K562 (cell line): ENCODE measurements around the gene CAPRIN2. TPM values are rescaled to one million over a fixed set of nuclear protein-coding genes. Genes with fewer than 3 reads are reported as not detected.
A peak's percentile ranks its signal among the peaks of the same experiment; 100 is the strongest.

ENCODE experiments used
- ARID3A ChIP-seq: IDR thresholded peaks from 2 replicates; pipeline ENCODE4 v1.6.1; 2012; ENCODE audit warnings: low read depth, low read length, improper control_type of control experiment, borderline replicate concordance
- ARID3B ChIP-seq: fragments of 250-450 bp; sonication (Bioruptor Pico); IDR thresholded peaks from 2 replicates; pipeline ENCODE4 v1.4.0; 2020; ENCODE audit warnings: borderline replicate concordance
- BCOR ChIP-seq: fragments of 450-650 bp; IDR thresholded peaks from 2 replicates; pipeline ENCODE4 v1.6.1; 2016
- GATA2 ChIP-seq: sonication (generic); formaldehyde crosslinking; IDR thresholded peaks from 2 replicates; pipeline ENCODE4 v1.4.0; 2020; ENCODE audit warnings: mild to moderate bottlenecking, missing genetic modification reagents
- HDAC3 ChIP-seq: fragments of 450-650 bp; IDR thresholded peaks from 2 replicates; pipeline ENCODE4 v1.6.1; 2018; ENCODE audit warnings: borderline replicate concordance, mild to moderate bottlenecking, moderate library complexity; ENCODE audit not compliant: partially characterized antibody
- HIVEP1 ChIP-seq: fragments of 250-450 bp; sonication (Bioruptor Pico); IDR thresholded peaks from 2 replicates; pipeline ENCODE4 v1.4.0; 2020; ENCODE audit warnings: mild to moderate bottlenecking
- MNT ChIP-seq, 2 experiments: fragments of 450-650 bp; conservative IDR thresholded peaks; 2 replicates each; pipeline ENCODE4 v1.6.1; 2017; ENCODE audit warnings: mild to moderate bottlenecking in 2 of 2, moderate library complexity in 2 of 2
- NFIC ChIP-seq: fragments of 450-650 bp; IDR thresholded peaks from 2 replicates; pipeline ENCODE4 v1.6.1; 2017; ENCODE audit warnings: mild to moderate bottlenecking, inconsistent platforms
- TEAD4 ChIP-seq, 2 experiments: sonication (generic) in 1 of 2; formaldehyde crosslinking in 1 of 2; IDR thresholded peaks; 2 replicates each; pipeline versions ENCODE4 v1.6.1 to v1.8.0; 2012 to 2022; ENCODE audit warnings: borderline replicate concordance in 1 of 2, inconsistent platforms in 1 of 2, low read length in 1 of 2, mild to moderate bottlenecking in 1 of 2, missing genetic modification reagents in 1 of 2
- TRIM25 ChIP-seq: fragments of 450-650 bp; IDR thresholded peaks from 2 replicates; pipeline ENCODE4 v1.7.0; 2016; ENCODE audit warnings: borderline replicate concordance
- polyA plus RNA-seq, 8 experiments: library from polyadenylated mRNA; depleted of rRNA in 4 of 8; stranded (reverse) in 5 of 8; unstranded in 3 of 8; fragments of >200 nt; fragmentation: Nextera tagmentation in 2 of 8; fragmentation: Illumina TruSeq in 1 of 8; extraction: Ambion mirVana in 2 of 8; extraction: Trizol in 1 of 8; gene quantifications; 2 replicates each; pipeline versions ENCODE4 v1.2.1 to v1.2.3, GENCODE V29; 2011 to 2014; ENCODE audit warnings: inconsistent platforms in 1 of 8, missing spikeins in 1 of 8
- total RNA-seq, 7 experiments: library from RNA; depleted of rRNA in 6 of 7; stranded (reverse); fragments of >200 nt in 6 of 7; fragmentation: Illumina TruSeq in 2 of 7; extraction: Trizol in 2 of 7; gene quantifications; 2 replicates each; pipeline versions ENCODE4 v1.2.1 to v1.2.3, GENCODE V29; 2011 to 2021; ENCODE audit warnings: low replicate concordance in 1 of 7

The CAPRIN2 gene
- total and polyA plus RNA-seq, 9 of the 15 experiments (the other 6 are each of a cell fraction or from before 2014, with no cell fraction given), result 2.3 to 14.5 (median 8.9) TPM

GRCh38 chr12:30757316-30757715 is 2.6 kb upstream of the CAPRIN2 start (continued):
- no peak for TF ChIP-seq ARID3B
- 0 out of 2 replicates have a peak, but pooled peaks have one; percentile 17 for TF ChIP-seq BCOR
- TF ChIP-seq HDAC3, result no peak
- no peak for TF ChIP-seq HIVEP1
- peak; percentile 88 for TF ChIP-seq TEAD4 (IDR thresholded peaks at IDR 0.05; ENCODE audit: low read length)
- TF ChIP-seq TEAD4 (CRISPR knock-in tag; IDR thresholded peaks at IDR 0.05; ENCODE audit: borderline replicate concordance), result no peak
- no peak for TF ChIP-seq GATA2 (CRISPR knock-in tag)
- TF ChIP-seq NFIC, result peak; percentile 56; the same call in 1 of the 2 replicates
- TF ChIP-seq ARID3A, result peak; percentile 75; the same call in 1 of the 2 replicates
- 0 out of 4 replicates have a peak, but pooled peaks of 1 of the 2 experiments have one; percentile 29 for TF ChIP-seq MNT (conservative IDR thresholded peaks at IDR 0.05)
- no peak for TF ChIP-seq TRIM25
